Kidney epithelial cell (primary cell): ENCODE results near the gene HSPA6. TPM values are rescaled to one million over a fixed set of nuclear protein-coding genes. Genes with fewer than 3 reads are reported as not detected.
"Not testable (repeated sequence)": the region's sequence is repeated elsewhere in the genome, so short reads cannot be mapped to it uniquely, and the experiment has no call there.

Source experiments
- DNase-seq: peaks from one replicate; pipeline ENCODE4 v3.0.0-alpha.2; 2010; ENCODE audit warnings: low read depth
- H3K27me3 ChIP-seq: 2 replicates; pipeline ENCODE4 v1.6.0; 2011; ENCODE audit warnings: low read length; ENCODE audit not compliant: control insufficient read depth, insufficient read depth
- H3K36me3 ChIP-seq: 2 replicates; pipeline ENCODE4 v1.5.1; 2011; ENCODE audit warnings: low read length; ENCODE audit not compliant: control insufficient read depth, insufficient read depth
- H3K4me3 ChIP-seq: 2 replicates; pipeline ENCODE4 v1.5.1; 2011; ENCODE audit warnings: low read depth, mild to moderate bottlenecking, control low read depth, low read length
- CTCF ChIP-seq: IDR thresholded peaks from 2 replicates; pipeline ENCODE4 v1.5.1; 2011; ENCODE audit warnings: mild to moderate bottlenecking, moderate library complexity, low read length, control low read depth, inconsistent platforms; ENCODE audit not compliant: insufficient read depth, poor library complexity, severe bottlenecking
- total RNA-seq: library from RNA; depleted of rRNA; stranded (reverse); fragments of >200 nt; gene quantifications from 2 replicates; pipeline ENCODE4 v1.2.3, GENCODE V29; 2015

The HSPA6 gene
- total RNA-seq, 1 donor from 2014 or later: 0.84 TPM

DNA sequence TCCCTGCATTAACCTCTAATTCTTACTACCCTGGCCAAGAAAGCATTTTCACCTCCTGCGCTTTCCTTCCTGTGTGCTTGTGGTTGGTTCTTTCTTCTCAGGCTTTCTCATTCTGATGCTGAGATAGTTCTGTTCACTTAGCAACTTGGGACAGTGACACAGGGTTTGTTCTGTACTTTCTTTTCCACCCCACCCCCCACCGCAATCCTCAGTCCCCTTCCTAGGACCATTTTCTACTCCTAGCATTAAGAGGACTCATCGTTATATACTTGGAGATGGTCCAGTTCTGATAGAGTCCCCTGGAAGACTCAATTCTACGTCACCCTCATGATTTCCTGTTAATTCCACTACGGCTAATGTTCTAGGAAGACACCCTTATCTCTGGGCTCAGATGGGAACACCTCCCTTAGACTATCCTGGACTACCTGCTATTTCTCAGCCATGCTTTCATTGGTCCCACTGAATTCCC is 17.8 kb downstream of the HSPA6 start:
- not testable (repeated sequence) for H3K4me3 ChIP-seq, H3K27me3 ChIP-seq, DNase-seq, H3K36me3 ChIP-seq

DNA sequence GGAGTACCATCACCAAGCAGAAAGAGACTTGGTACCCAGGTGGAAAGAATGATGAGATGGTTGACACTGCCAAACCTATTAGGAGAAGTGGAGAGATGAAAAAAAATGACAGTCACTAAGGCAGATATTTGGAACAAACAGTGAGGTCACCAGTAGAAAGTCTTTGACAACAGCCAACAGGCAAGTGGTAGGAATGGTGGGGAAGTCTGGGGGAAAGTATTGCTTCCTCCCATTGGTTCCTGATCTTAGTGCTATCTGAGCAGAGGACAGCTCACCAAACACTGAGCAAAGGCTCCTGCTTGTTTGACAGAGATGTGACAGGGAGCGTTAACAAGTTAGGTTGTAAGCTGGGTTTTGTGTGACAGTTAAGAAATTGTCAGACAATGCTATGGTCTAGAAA is 18.8 kb downstream of the HSPA6 start:
- not testable (repeated sequence) for DNase-seq, H3K36me3 ChIP-seq, H3K27me3 ChIP-seq, H3K4me3 ChIP-seq

- H3K36me3 ChIP-seq, H3K27me3 ChIP-seq, H3K4me3 ChIP-seq, DNase-seq: not testable (repeated sequence)
Measured at GRCh38 chr1:161545005-161545731, 20.8 kb downstream of the HSPA6 start.

DNA sequence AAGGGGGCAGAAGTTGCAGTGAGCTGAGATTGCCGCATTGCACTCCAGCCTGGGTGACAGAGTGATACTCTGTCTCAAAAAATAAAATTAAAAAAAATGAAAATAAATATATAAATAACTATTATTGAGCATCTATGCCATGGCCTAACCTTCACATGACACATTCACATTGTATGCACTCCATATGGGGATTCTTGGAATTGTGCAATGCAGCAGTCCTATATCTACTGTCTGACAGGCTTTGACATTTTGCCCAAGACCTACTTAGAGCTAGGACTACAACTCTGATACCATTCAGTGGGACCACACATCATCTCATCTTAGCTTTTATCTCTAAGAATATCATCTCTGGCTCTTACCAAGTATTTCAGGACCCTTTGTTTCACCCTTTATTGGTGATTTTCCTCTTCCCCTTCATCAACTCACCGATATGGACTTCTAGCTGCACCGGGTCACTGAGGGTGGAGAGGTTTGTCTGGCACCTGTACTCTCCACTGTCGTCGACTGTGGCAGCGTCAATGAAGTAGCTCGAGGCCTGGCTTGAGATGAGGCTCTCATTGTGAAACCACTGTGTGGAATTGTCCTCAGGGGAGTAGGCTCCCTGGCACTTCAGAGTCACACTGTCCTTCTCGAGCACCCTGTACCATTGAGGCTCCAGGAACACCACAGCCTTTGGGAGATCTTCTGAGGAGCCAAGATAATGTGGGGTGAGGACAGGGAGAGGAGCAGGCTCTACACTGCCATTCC is 23.8 kb downstream of the HSPA6 start:
- H3K4me3 ChIP-seq, H3K36me3 ChIP-seq, DNase-seq, H3K27me3 ChIP-seq: not testable (repeated sequence)

DNA sequence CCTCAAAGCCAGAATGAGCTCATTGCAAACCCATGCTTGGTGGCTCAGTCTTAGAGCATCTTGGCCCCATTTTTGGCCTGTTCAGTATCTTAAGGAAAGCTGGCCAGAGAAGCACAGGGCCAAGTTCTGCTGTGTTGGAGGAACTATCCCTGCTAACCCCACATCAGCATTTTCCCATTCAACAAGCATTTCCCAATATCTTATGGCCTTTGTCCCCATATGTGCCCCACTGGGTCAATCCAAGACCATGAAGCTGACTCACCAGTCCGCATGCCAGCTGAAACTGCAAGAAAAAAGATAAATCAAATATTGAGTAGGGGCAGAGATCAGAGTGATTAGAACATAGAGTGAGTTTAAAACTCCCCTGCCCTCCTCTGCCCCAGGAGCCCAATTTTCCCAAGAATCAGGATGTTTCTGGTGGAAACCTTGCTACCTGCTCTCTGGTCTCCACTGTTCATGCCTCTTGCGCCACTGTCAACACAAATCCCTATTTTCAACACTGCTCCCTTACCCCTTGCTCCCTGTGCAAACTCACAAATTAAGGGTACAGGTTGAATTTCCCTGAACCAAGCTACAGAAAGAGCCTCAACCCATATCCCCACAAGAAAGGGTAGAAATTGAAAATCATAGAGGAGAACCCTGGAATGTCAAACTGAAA is 24.5 kb downstream of the HSPA6 start:
- DNase-seq, H3K36me3 ChIP-seq, H3K27me3 ChIP-seq, H3K4me3 ChIP-seq: not testable (repeated sequence)

- DNase-seq: no peak
- Histone ChIP-seq H3K27me3 (no peaks in the 10 kb centered on the region), H3K36me3 (no peaks in the 10 kb centered on the region), H3K4me3 (no peak within 1 kb of the TSS)
- no peak for TF ChIP-seq CTCF
Measured at GRCh38 chr1:161549652-161550051, 25.3 kb downstream of the HSPA6 start, which contains the start of gene FCGR3A. FCGR3A (minus strand) TSS chr1:161549818; CDS start chr1:161549736, 82 bp downstream.

GRCh38 chr1:161550942-161551341 is 26.6 kb downstream of the HSPA6 start:
- not testable (repeated sequence) for H3K4me3 ChIP-seq, H3K36me3 ChIP-seq, DNase-seq, H3K27me3 ChIP-seq

DNA sequence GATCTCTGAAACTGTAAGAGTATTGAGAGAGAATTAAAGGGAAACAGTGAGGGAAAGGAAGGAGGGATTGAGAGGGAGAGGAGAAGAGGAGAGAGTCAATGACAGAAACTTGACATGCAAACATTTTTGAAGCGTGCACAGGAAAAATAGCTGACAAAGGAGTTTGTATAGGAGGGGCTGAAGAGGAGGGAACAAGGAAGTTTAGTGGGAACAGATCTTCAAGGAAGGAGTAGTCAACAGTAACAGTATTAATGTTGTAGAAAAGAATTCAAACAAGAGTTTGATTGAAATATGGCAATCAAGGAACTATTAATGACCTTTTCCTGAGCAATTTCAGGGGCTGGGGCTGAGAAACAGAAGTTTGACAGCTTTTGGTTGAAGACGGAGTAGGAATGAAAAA is 29.3 kb downstream of the HSPA6 start:
- H3K4me3 ChIP-seq, H3K27me3 ChIP-seq, H3K36me3 ChIP-seq, DNase-seq: not testable (repeated sequence)

GRCh38 chr1:161554340-161554739 is 30.0 kb downstream of the HSPA6 start:
- not testable (repeated sequence) for H3K36me3 ChIP-seq, H3K27me3 ChIP-seq, H3K4me3 ChIP-seq, DNase-seq

DNA sequence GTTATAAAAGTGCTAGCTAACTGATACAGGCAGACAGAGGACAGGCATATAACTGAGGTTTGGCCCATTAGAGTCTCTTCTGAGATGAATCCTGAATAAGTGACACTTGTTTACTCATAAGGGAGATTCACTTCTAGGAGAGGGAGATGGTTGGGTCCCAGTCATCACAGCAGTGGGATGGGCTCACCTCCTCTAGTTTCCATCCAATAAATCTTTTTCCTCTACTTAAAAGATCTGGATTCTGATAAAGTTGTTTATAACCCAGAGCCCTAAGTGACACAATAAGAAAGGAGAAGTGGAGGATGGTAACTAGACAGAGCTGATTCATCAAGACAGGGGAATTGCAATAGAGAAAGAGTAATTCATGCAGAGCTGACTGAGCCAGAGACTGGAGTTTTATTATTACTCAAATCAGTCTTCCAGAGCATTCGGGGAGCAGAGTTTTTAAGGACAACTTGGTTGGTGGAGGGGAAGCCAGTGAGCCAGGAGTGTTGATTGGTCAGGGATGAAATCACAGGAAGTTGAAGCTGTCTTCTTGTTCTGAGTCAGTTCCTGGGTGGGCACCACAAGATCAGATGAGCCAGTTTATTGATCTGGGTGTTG is 30.6 kb downstream of the HSPA6 start:
- H3K36me3 ChIP-seq, H3K4me3 ChIP-seq, H3K27me3 ChIP-seq, DNase-seq: not testable (repeated sequence)

- H3K36me3 ChIP-seq, H3K27me3 ChIP-seq, DNase-seq, H3K4me3 ChIP-seq: not testable (repeated sequence)
Measured at GRCh38 chr1:161556143-161556542, 31.8 kb downstream of the HSPA6 start.

DNA sequence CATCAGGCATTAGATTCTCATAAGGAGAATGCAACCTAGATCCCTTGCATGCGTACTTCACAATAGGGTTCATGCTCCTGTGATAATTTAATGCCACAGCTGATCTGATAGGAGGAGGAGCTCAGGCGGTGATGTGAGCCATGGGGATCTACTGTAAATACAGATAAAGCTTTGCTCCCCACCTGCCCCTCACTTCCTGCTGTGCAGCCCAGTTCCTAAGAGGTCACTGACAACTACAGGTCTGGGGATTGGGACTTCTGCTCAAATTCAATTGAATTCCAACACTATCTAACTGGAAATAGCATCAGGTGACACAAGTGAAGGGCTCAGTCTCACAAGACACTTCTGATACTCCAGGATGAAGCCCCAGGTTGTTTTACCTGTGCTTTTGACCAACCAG is 32.6 kb downstream of the HSPA6 start:
- not testable (repeated sequence) for DNase-seq, H3K27me3 ChIP-seq, H3K36me3 ChIP-seq, H3K4me3 ChIP-seq
